Thyroid gland (tissue), 4 donors: ENCODE results near the gene TLR7.

Source experiments
- CTCF ChIP-seq, 6 experiments: fragments of 200-600 bp in 3 of 6; fragments of 450-650 bp in 3 of 6; sonication (generic) in 3 of 6; IDR thresholded peaks; one replicate each; pipeline ENCODE4 v1.5.1; 2016 to 2019; ENCODE audit warnings: antibody characterized with exemption in 6 of 6, mild to moderate bottlenecking in 2 of 6, inconsistent platforms in 1 of 6, moderate library complexity in 1 of 6
- POLR2A ChIP-seq, 2 donors: fragments of 450-650 bp; IDR thresholded peaks; one replicate each; pipeline ENCODE4 v1.6.1; 2017; ENCODE audit warnings: antibody characterized with exemption in 2 of 2, mild to moderate bottlenecking in 2 of 2, moderate library complexity in 1 of 2

GRCh38 chrX:12903646-12904045 is 36.8 kb downstream of the TLR7 start:
- no peak for TF ChIP-seq CTCF (IDR thresholded peaks at IDR 0.05)
- TF ChIP-seq POLR2A (IDR thresholded peaks at IDR 0.05): no peak
